Measurements from ENCODE around the gene FIS1. TPM values are rescaled to one million over a fixed set of nuclear protein-coding genes. Genes with fewer than 3 reads are reported as not detected.
"Not testable (repeated sequence)": the region's sequence is repeated elsewhere in the genome, so short reads cannot be mapped to it uniquely, and the experiment has no call there.

Gene FIS1
- total RNA-seq: 314 and 333 TPM in 2 replicates
- polyA plus RNA-seq (2012): 515 TPM

DNA sequence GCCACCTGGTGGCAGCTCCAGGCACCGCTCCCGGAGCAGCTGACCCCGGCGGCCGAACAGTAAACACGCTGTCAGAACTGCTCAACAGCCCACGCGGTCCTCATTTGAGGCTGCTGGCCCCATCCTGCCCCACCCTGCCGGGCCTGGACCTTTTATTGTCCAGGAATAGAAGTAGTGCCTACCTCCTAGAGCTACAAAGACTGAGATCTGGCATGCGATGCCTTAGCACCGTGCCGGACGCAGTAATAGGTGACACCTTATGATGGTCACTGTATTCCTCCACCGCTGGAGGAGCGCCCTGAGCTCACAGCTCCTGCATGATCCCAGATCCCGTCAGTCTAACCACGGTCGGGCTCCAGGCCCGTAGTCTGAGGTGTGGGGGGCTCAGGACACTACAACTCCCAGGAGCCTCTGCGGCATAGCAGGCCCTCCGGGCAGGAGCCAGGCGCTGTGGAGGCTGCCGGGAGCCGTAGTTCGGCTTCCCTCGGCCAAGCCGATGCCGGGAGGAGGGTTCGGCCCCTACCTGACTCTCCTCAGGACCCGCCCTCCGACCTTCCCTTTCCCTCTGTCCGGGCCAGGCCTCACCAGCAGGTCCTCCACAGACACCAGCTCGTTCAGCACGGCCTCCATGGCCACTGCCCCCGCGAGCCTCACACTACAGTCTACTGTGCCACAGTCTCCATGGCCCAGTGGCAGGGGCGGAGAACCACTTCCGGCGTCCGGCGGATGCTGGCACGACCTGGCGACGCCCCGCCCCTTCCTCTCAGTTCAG lies at the start of gene FIS1:
TSS of gene FIS1 (minus strand) at position 707 of the 772 bp plus-strand sequence. CDS start at position 630, 77 bp downstream.
- peak; percentile 95 for DNase-seq (ENCODE audit: low read depth)

DNA sequence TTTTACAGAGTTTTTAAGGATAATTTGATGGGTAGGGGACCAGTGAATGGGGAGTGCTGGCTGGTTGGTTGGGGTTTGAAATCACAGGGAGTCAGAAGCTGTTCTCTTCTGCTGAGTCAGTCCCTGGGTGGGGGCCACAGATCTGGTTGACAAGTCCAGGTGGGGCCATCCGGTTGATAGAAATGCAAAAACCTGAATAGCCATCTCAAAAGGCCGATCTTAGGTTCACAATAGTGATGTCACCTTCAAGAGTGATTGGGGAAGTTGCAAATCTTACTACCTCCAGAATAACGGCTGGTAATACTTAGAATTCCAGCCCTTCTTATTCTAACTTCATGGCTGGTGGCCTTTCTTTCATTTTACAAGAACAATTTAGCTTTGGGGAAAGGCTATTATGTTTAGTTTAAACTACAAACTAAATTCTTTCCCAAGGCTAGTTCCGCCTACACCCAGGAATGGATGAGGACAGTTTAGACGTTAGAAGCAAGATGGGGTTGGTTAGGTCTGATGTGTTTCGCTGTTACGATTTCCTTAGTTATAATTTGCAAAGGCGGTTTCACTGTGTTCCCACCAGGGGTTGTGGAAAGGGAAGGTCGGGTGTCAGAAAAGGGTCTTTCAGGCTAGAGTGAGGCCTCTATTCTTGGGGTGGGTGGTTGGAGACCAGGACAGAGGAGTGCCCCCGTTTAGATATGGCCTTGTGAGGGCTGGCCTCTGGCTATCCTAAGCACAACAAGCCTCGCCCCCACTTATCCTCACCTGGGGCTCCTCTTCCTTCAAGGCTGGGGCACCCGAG lies 49.4 kb upstream of the FIS1 start:
- DNase-seq (ENCODE audit: low read depth): no peak

DNA sequence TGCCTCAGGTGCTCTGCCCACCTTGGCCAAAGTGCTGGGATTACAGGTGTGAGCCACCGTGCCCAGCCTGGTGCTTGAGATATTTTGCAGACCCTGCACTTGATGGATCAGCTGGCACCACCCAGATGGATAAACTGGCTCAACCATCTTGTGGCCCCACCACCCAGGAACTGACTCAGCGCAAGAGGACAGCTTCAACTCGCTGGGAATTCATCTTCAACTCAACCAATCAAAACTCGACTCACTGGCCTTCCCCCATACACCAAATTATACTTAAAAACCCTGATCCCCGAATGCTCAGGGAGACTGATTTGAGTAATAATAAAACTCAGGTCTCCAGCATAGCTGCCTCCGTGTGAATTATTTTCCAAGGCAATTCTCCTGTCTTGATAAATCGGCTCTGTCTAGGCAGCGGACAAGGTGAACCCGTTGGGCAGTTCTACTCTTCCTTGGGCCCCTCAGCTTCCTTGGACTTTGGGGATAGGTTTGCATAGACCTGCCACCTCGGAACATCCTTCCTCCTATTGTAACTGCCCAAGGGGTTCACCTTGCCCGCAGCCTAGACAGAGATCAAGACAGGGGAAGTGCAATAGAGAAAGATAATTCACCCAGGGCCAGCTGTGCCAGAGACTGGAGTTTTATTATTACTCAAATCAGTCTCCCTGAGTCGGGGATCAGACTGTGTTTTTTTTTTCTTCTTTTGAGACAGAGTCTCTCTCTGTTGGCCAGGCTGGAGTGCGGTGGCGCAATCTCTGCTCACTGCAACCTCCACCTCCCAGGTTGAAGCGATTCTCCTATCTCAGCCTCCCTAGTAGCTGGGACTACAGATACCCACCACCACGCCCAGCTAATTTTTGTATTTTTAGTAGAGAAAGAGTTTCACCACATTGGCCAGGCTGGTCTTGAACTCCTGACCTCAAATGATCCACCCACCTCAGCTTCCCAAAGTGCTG lies 48.5 kb upstream of the FIS1 start:
- DNase-seq (ENCODE audit: low read depth): not testable (repeated sequence)

DNA sequence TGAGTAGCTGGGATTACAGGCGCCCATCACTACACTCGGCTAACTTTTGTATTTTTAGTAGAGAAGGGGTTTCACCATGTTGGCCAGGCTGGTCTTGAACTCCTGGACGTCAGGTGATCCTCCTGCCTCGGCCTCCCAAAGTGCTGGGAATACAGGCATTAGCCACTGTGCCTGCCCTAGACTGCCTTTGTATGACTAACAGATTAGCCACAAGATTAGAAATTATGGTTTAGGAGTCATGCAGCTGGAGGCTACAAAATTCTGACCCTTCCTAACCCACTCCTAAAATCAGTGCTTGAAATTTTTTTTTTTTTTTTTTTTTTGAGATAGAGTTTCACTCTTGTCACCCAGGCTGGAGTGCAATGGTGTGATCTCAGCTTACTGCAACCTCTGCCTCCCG lies 47.7 kb upstream of the FIS1 start:
- not testable (repeated sequence) for DNase-seq (ENCODE audit: low read depth)

DNA sequence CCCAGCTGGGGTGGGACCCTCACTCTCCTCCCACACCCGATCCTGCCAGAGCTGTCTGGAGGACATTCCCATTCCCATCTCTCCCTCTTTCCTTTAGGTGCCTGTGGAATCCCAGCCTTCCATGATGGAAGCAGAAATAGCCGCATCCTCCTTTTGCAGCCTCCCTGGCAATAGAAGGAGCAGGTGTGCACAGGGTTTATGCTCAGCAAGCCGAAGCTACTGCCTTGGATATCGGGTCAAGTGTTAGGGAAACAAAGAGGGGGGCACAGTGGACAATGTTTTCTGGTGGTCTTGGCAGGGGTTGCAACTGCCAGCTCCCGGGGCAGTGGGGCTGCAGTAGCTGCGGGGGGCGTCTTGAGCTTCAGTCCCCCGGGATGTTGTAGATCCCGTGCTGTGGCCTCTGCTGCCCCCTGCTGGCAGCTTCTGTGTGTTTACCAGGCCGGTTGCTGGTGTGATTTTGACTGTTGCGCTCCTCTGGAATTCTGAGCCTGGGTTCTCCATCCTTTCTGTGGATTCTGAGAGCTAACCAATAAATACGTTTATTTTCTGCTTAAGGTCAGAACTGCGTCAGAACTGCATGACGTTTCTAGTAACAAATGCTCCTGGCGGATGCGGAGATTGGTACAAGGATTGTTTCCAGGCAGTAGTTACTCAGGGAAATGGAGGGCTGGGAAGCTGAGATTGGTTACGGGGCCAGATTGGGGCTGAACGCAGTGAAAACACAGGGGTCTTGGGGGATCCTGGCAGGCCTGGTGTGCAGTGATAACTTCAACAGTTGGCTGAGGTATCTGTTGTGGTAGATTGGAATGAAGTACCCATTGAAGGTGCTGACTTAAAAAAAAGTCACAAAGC lies 45.5 kb upstream of the FIS1 start:
- peak; percentile 52 for DNase-seq (ENCODE audit: low read depth)

DNA sequence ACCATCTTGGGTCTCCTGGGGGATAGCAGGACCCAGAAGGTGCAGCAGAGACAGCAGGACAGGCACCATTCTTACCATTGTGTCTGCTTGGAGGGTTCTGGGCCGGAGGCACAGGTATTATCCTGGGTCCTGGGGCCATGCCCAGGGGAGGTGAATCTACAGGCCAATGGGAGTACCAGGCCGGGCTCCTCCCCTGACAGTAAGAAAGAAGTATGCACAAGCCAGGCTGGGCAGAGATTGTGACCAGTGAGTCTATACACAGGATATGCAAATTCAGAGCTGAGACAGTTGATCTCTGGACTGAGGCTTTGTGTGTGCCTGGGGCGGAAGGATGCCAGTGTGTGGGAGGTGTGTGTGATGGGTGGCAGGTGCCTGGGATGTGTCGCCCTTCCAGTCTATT lies 44.8 kb upstream of the FIS1 start:
- DNase-seq (ENCODE audit: low read depth): not testable (repeated sequence)

DNA sequence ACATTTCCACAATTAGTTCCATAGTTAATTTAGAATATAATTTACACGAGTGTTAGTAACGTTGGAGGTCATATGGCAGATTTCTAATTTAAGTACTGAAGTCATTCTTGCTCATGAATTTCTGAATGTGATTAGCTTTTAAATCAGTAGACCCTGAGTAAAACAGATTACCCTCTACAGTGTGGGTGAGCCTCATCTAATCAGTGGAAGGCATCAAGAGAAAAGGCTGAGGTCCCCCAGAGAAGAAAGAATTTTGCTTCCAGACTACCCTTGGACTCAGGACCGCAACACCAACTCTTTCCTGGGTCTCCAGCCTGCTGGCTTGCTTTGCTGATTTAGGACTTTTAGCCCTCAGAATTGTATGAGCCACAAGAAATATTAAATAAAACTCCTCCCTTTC lies 43.6 kb upstream of the FIS1 start:
- no peak for DNase-seq (ENCODE audit: low read depth)

DNA sequence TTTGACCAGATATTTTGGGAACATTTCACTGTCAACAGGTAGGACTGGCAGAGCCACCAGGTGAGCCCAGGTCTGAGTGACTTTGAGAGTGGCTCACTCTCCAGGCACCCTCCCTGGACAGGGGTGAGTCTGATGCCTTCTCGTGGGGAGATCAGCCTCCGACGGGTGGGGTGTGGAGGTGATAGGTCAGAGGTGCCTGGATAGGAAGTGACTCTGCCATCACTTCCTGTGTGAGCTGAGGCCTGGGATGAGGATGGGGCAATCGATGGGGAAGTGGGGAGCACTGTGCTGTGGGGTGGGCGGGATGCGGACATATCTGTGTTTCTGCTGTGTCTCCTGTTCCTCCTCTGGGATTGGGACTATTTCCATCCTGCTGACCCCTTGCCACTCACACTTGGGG lies 42.2 kb upstream of the FIS1 start:
- DNase-seq (ENCODE audit: low read depth): no peak

DNA sequence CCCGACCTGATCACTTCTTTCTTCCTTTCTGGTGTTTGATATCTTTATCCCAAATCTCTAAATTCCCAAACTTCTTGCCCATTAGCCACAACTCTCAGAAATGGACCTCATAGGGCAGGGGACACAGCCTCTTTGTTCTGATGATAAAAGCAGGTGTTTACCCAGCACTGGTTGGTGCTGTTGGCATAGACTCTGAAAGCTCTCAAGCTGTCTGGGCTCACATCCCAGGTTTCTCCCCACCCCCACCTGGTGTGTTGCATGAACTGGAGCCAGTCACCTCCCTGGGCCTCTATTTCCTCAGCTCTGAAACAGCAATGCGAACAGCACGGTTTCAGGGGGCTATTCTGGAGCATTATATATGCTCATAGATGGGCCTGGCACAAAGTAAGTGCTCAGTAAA lies 41.0 kb upstream of the FIS1 start:
- DNase-seq (ENCODE audit: low read depth): not testable (repeated sequence)

DNA sequence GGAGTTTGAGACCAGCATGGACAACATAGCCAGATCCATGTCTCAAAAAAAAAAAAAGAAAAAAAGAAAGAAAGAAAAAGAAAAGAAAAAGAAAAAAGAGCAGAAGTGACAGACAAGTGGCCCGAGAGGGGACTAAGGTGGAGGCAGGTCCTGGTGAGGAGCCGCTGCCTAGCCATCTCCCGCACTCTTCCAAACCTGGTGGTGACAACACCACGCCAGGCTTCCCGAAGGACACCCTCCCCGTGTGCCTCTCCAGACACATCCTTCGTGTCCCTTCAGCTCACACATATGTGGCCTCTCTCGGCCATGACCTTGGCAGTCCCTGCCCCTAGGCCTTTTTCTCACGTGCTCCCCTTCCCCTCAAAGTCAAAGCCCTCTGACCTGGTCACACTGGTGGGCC lies 40.3 kb upstream of the FIS1 start:
- DNase-seq (ENCODE audit: low read depth): no peak

DNA sequence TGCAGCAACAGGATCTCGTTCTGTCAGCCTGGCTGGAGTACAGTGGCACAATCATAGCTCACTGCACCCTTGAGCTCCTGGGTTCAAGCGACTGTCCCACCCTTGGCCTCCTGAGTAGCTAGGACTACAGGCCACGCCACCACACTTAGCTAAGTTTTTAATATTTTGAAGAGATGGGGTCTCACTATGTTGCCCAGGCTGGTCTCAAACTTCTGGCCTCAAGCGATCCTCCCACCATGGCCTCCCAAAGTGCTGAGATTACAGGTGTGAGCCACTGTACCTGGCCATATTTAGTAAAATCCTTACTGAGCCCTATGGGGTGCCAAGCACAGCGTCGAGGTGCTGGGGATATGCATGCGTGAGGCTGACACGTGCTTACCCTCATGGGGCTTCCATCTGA lies 36.0 kb upstream of the FIS1 start:
- DNase-seq (ENCODE audit: low read depth): not testable (repeated sequence)

DNA sequence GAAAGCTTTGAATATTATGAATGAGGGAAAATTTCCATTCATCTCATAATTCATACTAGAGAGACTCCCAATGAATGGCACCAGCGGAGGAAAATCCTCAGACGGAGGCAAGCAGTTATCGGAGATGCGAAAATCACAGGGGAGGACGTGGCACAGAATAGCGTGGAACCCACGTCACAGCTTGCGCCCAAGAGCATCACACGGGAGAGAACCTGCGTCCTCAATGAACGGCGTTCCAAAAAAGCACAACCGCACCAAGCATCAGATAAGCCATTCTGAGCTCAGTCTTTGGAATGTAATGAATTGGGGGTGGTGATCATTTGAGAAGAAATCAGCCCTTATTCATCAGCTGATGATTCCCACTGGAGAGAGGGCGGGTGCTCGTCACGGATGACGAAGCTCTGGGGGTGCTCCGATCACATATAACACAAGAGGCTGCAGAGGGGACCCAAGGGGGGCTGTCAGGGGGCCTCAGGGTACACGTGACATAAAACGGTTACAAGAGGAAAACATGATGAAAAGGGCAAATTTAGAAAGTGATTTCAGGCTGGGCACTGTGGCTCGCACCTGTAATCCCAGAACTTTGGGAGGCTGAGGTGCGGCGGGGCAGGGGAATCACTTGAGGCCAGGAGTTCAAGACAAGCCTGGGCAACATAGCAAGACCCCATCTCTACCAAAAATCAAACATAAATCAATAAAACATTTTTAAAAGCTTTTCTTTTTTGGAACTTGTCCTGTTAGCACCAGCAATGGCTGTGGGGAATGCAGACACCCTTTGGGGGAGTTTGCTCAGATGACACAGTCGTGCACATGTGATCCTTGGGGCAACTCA lies 33.8 kb upstream of the FIS1 start:
- no peak for DNase-seq (ENCODE audit: low read depth)

DNA sequence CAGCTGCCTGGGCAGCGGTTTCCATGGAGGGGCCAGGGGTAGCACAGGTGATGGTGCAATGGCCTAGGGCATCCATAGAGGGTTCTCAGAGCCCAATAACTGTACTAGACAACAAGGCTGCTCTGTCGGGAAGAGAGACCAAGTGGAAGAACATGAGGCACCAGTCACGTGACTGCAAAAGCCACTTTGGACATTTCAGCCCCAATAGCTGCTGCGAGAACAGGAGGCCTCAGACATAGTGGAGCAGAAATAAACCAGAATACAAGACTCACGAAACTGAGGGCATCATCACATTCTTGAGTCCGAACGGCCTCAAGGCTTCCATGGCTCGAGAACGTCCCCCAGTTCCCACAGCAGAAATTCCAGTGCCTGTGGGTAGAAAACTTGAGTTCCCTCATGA lies 32.3 kb upstream of the FIS1 start:
- no peak for DNase-seq (ENCODE audit: low read depth)

DNA sequence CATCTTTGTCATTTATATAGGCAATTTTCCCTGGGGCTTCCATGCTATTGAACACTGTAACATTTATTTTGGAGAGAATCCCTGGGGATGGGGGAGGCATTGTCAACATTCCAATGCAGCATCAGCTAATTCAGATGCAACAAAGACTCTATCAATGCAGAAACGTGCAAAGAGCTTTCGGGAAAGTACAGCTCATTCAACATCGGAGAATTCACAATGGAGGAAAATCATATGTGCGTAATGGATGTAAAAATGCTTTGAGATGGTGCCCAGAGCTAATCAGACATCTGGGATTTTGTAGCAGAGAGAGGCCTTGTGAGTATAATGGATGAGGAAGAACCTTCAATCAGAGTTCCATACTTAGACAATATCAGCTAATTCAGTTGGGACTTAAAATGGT lies 28.3 kb upstream of the FIS1 start:
- no peak for DNase-seq (ENCODE audit: low read depth)

DNA sequence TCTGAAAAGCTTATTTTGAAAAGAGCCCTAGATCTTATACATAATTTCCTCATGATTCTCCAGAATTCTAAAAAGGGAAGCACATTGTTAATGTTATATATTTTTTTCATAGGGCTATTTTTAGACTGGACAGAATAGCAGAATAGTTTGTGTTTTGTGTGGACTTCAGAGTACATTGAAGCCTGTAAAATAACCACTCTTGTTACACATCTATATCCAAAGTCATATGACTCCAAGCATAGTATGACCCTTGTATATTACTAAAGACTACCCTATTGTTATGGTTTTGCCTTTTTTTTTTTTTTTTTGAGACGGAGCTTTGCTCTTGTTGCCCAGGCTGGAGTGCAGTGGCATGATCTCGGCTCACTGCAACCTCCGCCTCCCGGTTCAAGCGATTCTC lies 26.1 kb upstream of the FIS1 start:
- no peak for DNase-seq (ENCODE audit: low read depth)

DNA sequence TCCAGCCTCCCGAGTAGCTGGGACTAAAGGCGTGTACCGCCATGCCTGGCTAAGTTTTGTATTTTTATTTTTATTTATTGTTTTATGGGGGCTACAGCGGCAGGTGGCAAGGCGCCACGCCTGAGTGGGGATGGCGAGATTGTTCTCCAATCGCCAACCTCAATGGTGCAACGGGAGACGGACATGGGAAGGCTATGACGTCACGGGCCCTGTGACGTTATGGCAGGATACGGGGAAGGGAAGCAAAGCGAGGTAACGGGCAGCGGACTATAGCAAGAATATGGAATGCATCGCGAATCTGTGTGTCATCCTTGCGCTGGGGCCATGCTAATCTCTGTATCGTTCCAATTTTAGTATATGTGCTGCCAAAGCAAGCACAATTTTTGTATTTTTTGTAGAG lies 24.8 kb upstream of the FIS1 start:
- no peak for DNase-seq (ENCODE audit: low read depth)

DNA sequence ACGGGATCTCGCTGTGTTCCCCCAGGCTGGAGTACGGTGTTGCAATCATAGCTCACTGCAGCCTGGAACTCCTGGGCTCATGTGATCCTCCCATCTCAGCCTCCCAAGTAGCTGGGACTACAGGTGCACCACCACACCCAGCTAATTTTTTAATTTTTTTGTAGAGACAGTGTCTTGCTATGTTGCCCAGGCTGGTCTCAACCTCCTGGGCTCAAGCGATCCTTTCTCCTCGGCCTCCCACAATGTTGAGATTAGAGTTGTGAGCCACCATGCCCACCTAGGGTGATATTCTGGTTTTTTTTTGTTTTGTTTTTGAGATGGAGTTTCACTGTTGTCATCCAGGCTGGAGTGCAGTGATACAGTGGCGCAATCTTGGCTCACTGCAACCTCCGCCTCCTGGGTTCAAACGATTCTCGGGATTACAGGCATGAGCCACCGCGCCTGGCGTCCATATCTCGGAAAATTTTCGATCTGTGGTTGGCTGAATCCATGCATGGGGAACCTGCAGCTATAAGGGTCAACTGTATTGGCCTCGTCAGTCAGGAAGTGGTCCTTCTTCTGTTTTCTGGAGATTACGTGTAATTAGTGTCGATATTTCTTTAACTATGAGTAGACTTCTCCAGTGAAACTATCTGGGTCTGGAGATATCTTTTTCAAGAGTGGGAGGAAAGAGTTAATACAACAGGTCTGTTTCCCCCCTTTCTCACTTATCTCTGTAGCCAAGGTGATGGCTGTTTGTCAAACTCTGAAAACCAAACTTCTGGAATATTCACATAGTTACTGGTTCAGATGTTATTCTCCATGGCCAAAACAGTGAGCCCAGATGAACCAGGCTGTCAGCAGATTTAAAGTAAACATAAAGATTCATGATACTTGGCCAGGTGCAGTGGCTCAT lies 21.0 kb upstream of the FIS1 start:
- DNase-seq (ENCODE audit: low read depth): no peak

DNA sequence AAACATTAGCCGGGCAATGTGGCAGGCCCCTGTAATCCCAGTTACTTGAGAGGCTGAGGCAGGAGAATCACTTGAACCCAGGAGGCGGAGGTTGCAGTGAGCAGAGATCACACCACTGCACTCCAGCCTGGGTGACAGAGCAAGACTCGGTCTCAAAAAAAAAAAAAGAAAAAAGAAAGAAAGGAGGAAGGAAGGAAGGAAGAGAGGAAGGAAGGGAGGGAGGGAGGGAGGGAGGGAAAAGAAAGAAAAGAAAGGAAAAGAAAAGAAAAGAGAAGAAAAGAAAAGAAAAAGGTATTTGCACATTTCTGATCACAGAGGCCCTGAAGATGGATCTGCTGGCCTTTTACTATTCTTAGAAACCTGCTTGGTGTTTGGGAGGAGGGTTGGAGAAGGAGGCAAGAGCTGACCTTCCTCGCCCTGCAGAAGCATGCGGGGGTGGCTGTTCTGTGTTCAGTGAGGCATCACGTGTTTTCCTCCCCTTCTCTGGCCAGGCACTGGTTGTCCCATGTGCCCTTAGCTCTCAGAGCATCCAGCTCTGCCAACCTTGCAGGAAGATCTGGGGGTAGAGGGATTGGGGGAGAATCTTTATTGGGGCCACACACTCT lies 19.3 kb upstream of the FIS1 start:
- DNase-seq (ENCODE audit: low read depth): not testable (repeated sequence)

Measured in myocyte (in vitro differentiated cells).